ENCODE results near the gene PCDHB8.
"Not testable (repeated sequence)": the region's sequence is repeated elsewhere in the genome, so short reads cannot be mapped to it uniquely, and the experiment has no call there.

GRCh38 chr5:141174291-141175104 is 3.1 kb upstream of the PCDHB8 start:
- TF ChIP-seq EZH2 (IDR thresholded peaks at IDR 0.05; ENCODE audit: low read length, unreplicated experiment); CTCF (conservative IDR thresholded peaks at IDR 0.05; ENCODE audit: low read depth, low read length); EZH2phosphoT487 (IDR thresholded peaks at IDR 0.05; ENCODE audit: borderline replicate concordance, low read length): not testable (repeated sequence)

All from PC-3 (cell line).